Sigmoid colon (tissue), 3 donors: Measurements from ENCODE around the gene RSF1.

Source experiments
- POLR2A ChIP-seq, 2 donors: fragments of 450-650 bp; IDR thresholded peaks; one replicate each; pipeline ENCODE4 v1.6.1; 2016; ENCODE audit warnings: antibody characterized with exemption in 2 of 2, mild to moderate bottlenecking in 2 of 2, moderate library complexity in 2 of 2
- TF ChIP-seq, protein P1 (sequence below), 4 experiments: fragments of 450-650 bp in 3 of 4; fragments of 200-600 bp in 1 of 4; IDR thresholded peaks; one replicate each; pipeline ENCODE4 v1.5.1; 2016 to 2019; ENCODE audit warnings: antibody characterized with exemption in 4 of 4, mild to moderate bottlenecking in 3 of 4, moderate library complexity in 2 of 4

DNA sequence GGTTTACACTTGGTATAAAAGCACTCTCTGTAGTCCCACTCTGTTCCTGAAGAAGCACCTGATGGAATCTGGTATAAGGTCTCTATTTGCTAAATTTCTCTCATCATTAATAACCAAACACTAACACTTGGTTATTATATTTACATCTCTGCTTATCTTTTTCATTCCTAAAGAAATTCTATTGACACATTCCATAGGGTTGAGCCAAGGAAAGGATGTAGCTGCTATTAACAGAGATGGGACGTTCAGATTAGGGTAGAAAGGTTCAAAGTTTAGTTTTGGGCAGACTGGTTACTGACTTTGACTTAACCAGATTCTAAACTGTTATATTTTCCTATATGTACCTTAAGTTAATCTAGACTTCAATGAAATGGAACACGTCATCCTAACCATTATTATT is 91.5 kb downstream of the RSF1 start:
- TF ChIP-seq, protein P1, sequence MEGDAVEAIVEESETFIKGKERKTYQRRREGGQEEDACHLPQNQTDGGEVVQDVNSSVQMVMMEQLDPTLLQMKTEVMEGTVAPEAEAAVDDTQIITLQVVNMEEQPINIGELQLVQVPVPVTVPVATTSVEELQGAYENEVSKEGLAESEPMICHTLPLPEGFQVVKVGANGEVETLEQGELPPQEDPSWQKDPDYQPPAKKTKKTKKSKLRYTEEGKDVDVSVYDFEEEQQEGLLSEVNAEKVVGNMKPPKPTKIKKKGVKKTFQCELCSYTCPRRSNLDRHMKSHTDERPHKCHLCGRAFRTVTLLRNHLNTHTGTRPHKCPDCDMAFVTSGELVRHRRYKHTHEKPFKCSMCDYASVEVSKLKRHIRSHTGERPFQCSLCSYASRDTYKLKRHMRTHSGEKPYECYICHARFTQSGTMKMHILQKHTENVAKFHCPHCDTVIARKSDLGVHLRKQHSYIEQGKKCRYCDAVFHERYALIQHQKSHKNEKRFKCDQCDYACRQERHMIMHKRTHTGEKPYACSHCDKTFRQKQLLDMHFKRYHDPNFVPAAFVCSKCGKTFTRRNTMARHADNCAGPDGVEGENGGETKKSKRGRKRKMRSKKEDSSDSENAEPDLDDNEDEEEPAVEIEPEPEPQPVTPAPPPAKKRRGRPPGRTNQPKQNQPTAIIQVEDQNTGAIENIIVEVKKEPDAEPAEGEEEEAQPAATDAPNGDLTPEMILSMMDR (IDR thresholded peaks at IDR 0.05): no peak
- TF ChIP-seq POLR2A (IDR thresholded peaks at IDR 0.05): no peak
